GM19099 (cell line): ENCODE measurements around the gene INPP4B.

Experiments
- POLR2A ChIP-seq: IDR thresholded peaks from 3 replicates; pipeline ENCODE4 v1.6.1; 2011; ENCODE audit warnings: low read depth; ENCODE audit not compliant: insufficient read length; ENCODE audit errors: extremely low read depth

INPP4B gene

GRCh38 chr4:142045996-142046395 is 800.1 kb downstream of the INPP4B start:
- no peak for TF ChIP-seq POLR2A

GRCh38 chr4:142044271-142044670 is 801.8 kb downstream of the INPP4B start:
- TF ChIP-seq POLR2A: no peak

- no peak for TF ChIP-seq POLR2A
Observed at GRCh38 chr4:142043509-142043908, 802.6 kb downstream of the INPP4B start.

DNA sequence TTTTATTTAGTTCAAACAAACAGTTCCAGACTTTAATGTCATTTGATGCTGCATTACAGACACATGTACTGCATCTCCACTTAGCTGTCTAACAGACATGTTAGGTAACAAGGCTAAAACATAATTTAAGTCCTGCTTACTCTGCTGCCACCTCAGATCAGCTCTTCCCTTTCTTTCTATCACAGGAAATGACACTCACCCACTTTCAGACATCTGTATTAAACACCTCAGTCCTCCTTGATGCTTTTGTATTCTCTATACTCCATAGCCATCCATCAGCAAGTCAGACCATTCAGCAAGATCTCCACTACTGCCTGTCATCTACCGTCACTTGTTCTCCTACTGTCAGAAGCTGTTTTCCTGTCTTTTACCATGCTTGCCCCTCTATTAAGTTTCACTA is 804.3 kb downstream of the INPP4B start:
- no peak for TF ChIP-seq POLR2A

DNA sequence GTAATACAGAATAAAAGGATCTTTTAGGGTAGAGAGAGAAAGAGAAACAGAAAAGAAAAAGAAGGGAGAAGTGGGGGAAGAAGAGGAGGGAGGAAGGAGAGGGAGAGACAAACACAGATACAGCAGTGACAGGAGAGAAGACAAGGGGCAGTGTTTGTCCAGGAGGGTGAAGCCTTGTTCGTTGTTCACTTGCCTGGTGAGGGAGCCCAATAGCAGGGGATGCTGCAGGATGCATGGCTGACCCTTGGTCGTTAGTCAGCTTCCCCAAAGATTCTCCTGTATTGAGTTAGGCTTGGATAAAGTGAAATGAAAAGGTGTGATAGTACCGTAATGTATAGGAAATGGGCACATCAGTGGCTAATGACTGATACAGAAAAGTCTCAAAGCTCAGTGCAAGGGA is 806.1 kb downstream of the INPP4B start:
- TF ChIP-seq POLR2A: no peak

- TF ChIP-seq POLR2A: no peak
Observed at GRCh38 chr4:142036795-142037583, 809.1 kb downstream of the INPP4B start.

DNA sequence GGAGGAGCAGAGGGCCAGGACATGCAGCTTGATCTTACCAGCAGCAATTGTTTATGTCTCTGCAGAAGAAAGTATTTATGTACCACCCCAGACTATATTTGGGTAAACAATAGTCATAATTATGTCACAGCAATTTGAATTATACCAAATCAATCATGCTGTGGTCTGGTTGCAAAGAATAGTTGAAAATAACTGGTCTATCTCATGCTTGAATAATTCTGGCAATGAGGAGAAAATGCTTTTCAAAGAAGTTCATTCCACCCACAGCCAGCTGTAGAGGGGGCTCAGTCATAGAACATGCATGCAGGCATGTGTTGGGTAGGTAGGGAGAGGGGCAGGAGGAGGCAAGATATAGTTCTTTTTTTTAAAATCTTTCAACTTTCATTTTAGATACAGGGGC is 810.5 kb downstream of the INPP4B start:
- no peak for TF ChIP-seq POLR2A

DNA sequence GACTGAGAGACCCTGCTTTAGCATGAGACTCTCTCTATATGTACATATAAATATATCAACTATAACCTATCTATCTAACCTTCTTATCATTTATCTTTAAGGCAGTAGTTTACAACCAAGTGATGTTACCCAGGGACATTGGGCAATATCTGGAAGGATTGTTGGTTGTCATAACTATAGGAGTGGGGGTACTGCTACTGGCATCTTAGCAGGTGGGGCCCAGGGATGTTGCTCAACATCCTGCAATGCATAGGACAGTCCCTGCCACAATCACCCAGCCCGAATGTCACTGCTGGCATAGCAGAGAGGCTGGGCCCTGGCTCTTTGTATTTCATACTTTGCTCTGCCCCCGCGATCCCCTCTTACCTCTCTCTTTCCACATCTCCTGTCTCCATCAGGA is 812.0 kb downstream of the INPP4B start:
- TF ChIP-seq POLR2A: no peak

GRCh38 chr4:142030010-142030409 is 816.1 kb downstream of the INPP4B start:
- TF ChIP-seq POLR2A: no peak

GRCh38 chr4:142021761-142022160 is 824.3 kb downstream of the INPP4B start:
- TF ChIP-seq POLR2A: no peak

- no peak for TF ChIP-seq POLR2A
Observed at GRCh38 chr4:142021181-142021580, 824.9 kb downstream of the INPP4B start.

GRCh38 chr4:142016031-142016430 is 830.1 kb downstream of the INPP4B start:
- TF ChIP-seq POLR2A: no peak

DNA sequence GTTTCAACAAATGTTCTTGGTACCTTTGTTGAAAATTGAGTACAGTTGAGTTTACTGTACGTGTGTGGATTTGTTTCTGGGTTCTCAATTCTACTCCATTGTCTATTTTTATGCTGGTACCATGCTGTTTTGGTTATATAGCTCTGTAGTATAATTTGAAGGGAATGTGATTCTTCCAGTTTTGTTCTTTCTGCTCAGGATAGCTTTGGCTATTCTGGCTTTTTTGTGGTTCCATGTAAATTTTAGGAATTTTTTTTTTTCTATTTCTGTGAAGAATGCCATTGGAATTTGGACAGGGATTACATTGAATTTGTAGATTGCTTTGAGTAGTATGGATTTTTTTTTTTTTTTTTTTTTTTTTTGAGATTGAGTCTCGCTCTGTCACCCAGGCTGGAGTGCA is 836.4 kb downstream of the INPP4B start:
- TF ChIP-seq POLR2A: no peak

DNA sequence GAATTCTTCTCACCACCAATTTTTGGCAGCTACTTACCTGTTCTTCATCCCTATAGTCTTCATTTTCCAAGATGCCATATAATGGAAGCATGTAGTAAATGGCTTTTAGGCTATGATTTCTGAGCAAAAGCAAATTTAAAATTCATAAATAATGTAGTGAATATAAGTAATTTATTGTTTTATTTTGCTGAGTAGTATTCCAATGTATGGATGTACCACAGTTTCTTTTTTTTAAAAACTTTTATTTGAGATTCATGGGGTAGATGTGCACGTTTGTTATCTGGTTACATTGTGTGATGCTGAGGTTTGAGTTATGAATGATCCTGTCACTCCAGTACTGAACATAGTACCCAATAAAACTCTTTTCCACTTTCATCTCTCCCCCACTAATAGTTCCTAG is 840.6 kb downstream of the INPP4B start:
- no peak for TF ChIP-seq POLR2A

DNA sequence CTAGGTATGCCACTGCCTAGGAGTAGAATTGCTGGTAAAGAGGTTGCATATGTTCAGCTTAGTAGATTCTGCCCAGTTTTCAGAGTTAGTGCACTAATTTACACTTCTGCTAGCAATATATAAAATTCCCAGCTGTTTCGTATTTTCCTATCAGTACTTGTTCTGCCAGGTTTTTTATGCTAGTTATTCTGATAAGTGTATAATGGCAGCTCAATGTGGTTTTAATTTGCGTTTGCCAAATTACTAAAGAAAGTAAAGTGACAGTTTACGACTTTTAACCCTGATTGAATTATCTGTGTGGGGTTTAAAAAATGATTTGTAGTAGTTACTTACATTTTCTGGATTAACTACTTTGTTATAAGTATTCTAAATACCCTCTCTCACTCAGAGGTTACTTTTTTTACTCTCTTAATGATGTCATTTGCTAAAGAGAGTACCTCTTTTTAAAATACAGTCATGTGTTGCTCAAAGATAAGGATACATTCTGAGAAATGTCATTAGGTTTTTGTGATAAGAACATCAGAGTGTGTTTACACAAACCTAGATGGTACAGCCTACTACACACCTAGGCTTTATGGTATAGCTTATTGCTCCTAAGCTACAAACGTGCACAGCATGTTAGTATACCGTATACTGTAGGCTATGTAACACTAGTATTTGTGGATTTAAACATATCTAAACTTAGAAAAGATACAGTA is 846.5 kb downstream of the INPP4B start:
- no peak for TF ChIP-seq POLR2A

DNA sequence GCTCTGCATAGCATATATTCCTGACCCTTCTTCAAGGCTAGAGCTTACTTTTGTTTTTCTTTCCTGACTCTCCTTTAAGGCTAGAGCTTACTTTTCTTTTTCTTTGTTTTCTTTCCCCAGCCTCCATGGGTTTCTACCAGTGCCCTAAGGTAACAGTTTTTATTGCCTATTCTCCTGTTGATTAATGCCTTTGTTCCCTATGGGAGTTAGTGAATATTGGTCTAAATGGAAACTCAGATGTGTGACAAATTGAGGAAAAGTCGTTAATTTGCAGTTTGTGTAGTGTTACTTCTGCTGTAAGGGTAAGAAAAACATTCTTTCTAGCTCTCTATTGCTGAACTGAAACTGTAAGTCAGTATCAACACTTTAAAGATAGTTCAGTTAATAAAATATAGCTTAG is 851.0 kb downstream of the INPP4B start:
- TF ChIP-seq POLR2A: no peak
